GM23338 (cell line): Measurements from ENCODE around the gene FAM20C. TPM values are rescaled to one million over a fixed set of nuclear protein-coding genes. Genes with fewer than 3 reads are reported as not detected.

Experiments
- ATAC-seq: fragments of 200-7000 bp; cut with Tn5 transposase; 3 replicates; pipeline ENCODE4 v1.9.1; 2020
- DNase-seq: peaks from one replicate; pipeline ENCODE4 v3.0.0-alpha.2; 2015; ENCODE audit warnings: low spot score
- H2AFZ ChIP-seq: fragments of 200-600 bp; sonication (generic); 2 replicates; pipeline ENCODE4 v1.8.0; 2016; ENCODE audit warnings: antibody characterized with exemption, mild to moderate bottlenecking, moderate library complexity
- H3F3A ChIP-seq: fragments of 200-600 bp; sonication (generic); replicated peaks from 2 replicates; pipeline ENCODE4 v1.8.0; 2017; ENCODE audit warnings: antibody characterized with exemption, mixed run types, low read depth
- H3K27ac ChIP-seq: fragments of 200-600 bp; sonication (generic); 2 replicates; pipeline ENCODE4 v1.6.1; 2016; ENCODE audit warnings: low read depth
- H3K27me3 ChIP-seq: fragments of 200-600 bp; sonication (generic); 2 replicates; pipeline ENCODE4 v1.8.0; 2016; ENCODE audit warnings: mild to moderate bottlenecking, mixed run types, moderate library complexity; ENCODE audit not compliant: insufficient read depth
- H3K36me3 ChIP-seq: fragments of 200-600 bp; sonication (generic); 2 replicates; pipeline ENCODE4 v1.8.0; 2016; ENCODE audit warnings: mild to moderate bottlenecking; ENCODE audit not compliant: insufficient read depth
- H3K4me1 ChIP-seq: fragments of 200-600 bp; sonication (generic); 2 replicates; pipeline ENCODE4 v1.8.0; 2016; ENCODE audit warnings: mild to moderate bottlenecking, moderate library complexity; ENCODE audit not compliant: insufficient read depth
- H3K4me2 ChIP-seq: fragments of 200-600 bp; sonication (generic); 2 replicates; pipeline ENCODE4 v1.7.1; 2017; ENCODE audit warnings: mixed run types
- H3K4me3 ChIP-seq: fragments of 200-600 bp; sonication (generic); 2 replicates; pipeline ENCODE4 v1.6.1; 2016; ENCODE audit warnings: mixed run types
- H3K79me2 ChIP-seq: fragments of 200-600 bp; sonication (generic); replicated peaks from 2 replicates; pipeline ENCODE4 v1.8.0; 2017; ENCODE audit warnings: mild to moderate bottlenecking; ENCODE audit not compliant: insufficient read depth
- H3K9me2 ChIP-seq: fragments of 200-600 bp; sonication (generic); 2 replicates; pipeline ENCODE4 v1.8.0; 2017; ENCODE audit not compliant: insufficient read depth
- H4K20me1 ChIP-seq: fragments of 200-600 bp; sonication (generic); replicated peaks from 2 replicates; pipeline ENCODE4 v1.8.0; 2017; ENCODE audit warnings: mild to moderate bottlenecking; ENCODE audit not compliant: insufficient read depth
- H3K27ac Mint-ChIP-seq: 2 replicates; pipeline ENCODE4 v1.8.0; 2020; ENCODE audit warnings: inconsistent platforms, mild to moderate bottlenecking, moderate library complexity, mixed read lengths
- H3K27me3 Mint-ChIP-seq: 3 replicates; pipeline ENCODE4 v1.8.0; 2022; ENCODE audit warnings: low read depth, mild to moderate bottlenecking, moderate library complexity, mixed read lengths, inconsistent platforms; ENCODE audit not compliant: insufficient read depth, poor library complexity
- H3K36me3 Mint-ChIP-seq: 3 replicates; pipeline ENCODE4 v1.8.0; 2021; ENCODE audit warnings: low read depth, mild to moderate bottlenecking, inconsistent platforms, moderate library complexity, mixed read lengths
- H3K4me1 Mint-ChIP-seq: 3 replicates; pipeline ENCODE4 v1.8.0; 2020; ENCODE audit warnings: mild to moderate bottlenecking, inconsistent platforms, mixed read lengths
- H3K4me3 Mint-ChIP-seq: 3 replicates; pipeline ENCODE4 v1.8.0; 2021; ENCODE audit warnings: moderate library complexity, mild to moderate bottlenecking, inconsistent platforms, mixed read lengths
- H3K9me3 Mint-ChIP-seq: 3 replicates; pipeline ENCODE4 v1.8.0; 2020; ENCODE audit warnings: moderate library complexity, mild to moderate bottlenecking, inconsistent platforms, mixed read lengths
- CREB1 ChIP-seq: fragments of 250-450 bp; sonication (Bioruptor Pico); IDR thresholded peaks from 2 replicates; pipeline ENCODE4 v1.5.0; 2020; ENCODE audit warnings: low read depth, mild to moderate bottlenecking, moderate library complexity
- CTCF ChIP-seq, 2 experiments: fragments of 200-600 bp in 1 of 2; sonication (generic) in 1 of 2; conservative IDR thresholded peaks; 2 replicates each; pipeline versions ENCODE4 v1.5.1 to v1.6.1; 2016 to 2017; ENCODE audit warnings: antibody characterized with exemption in 2 of 2, low read depth in 2 of 2, mild to moderate bottlenecking in 2 of 2, moderate library complexity in 1 of 2
- ETS1 ChIP-seq: IDR thresholded peaks from 2 replicates; pipeline ENCODE4 v1.6.1; 2016; ENCODE audit warnings: antibody characterized with exemption
- EZH2 ChIP-seq: fragments of 200-600 bp; sonication (generic); IDR thresholded peaks from one replicate; pipeline ENCODE4 v1.8.0; 2017; ENCODE audit warnings: antibody characterized with exemption, mild to moderate bottlenecking, low read depth; ENCODE audit not compliant: unreplicated experiment
- EZH2phosphoT487 ChIP-seq: fragments of 200-600 bp; sonication (generic); IDR thresholded peaks from one replicate; pipeline ENCODE4 v1.8.1; 2018; ENCODE audit warnings: antibody characterized with exemption; ENCODE audit not compliant: unreplicated experiment
- JUNB ChIP-seq: IDR thresholded peaks from one replicate; pipeline ENCODE4 v1.6.1; 2016; ENCODE audit warnings: antibody characterized with exemption; ENCODE audit not compliant: unreplicated experiment
- NANOG ChIP-seq: IDR thresholded peaks from 2 replicates; pipeline ENCODE4 v1.6.1; 2016; ENCODE audit warnings: antibody characterized with exemption, borderline replicate concordance
- POLR2AphosphoS5 ChIP-seq: IDR thresholded peaks from 2 replicates; pipeline ENCODE4 v1.6.1; 2016; ENCODE audit warnings: antibody characterized with exemption, low read depth
- REST ChIP-seq: IDR thresholded peaks from one replicate; pipeline ENCODE4 v1.6.1; 2018; ENCODE audit warnings: antibody characterized with exemption; ENCODE audit not compliant: unreplicated experiment
- STAT1 ChIP-seq: IDR thresholded peaks from one replicate; pipeline ENCODE4 v1.6.1; 2016; ENCODE audit warnings: antibody characterized with exemption; ENCODE audit not compliant: unreplicated experiment
- ZNF114 ChIP-seq: fragments of 250-450 bp; sonication (Bioruptor Pico); IDR thresholded peaks from 2 replicates; pipeline ENCODE4 v1.5.0; 2020; ENCODE audit warnings: mild to moderate bottlenecking, moderate library complexity
- ZNF331 ChIP-seq: fragments of 250-450 bp; sonication (Bioruptor Pico); IDR thresholded peaks from 2 replicates; pipeline ENCODE4 v1.5.0; 2020; ENCODE audit warnings: low read depth, mild to moderate bottlenecking, moderate library complexity
- ZNF462 ChIP-seq: fragments of 250-450 bp; sonication (Bioruptor Pico); IDR thresholded peaks from 2 replicates; pipeline ENCODE4 v1.5.0; 2020; ENCODE audit warnings: mild to moderate bottlenecking, moderate library complexity
- polyA plus RNA-seq: library from polyadenylated mRNA; unstranded; fragments of >200 nt; fragmentation: Nextera tagmentation; extraction: Ambion mirVana; gene quantifications from 2 replicates; pipeline ENCODE4 v1.2.1, GENCODE V29; 2016
- total RNA-seq: library from RNA; depleted of rRNA; stranded (reverse); fragments of >200 nt; shearing (Covaris generic); gene quantifications from 2 replicates; pipeline ENCODE4 v1.2.3, GENCODE V29; 2014

Gene FAM20C
- total and polyA plus RNA-seq, 2 experiments from 2014 or later: 7.6 to 24.8 TPM

GRCh38 chr7:227926-228325 is 35.6 kb downstream of the FAM20C start:
- no peaks in the 10 kb centered on the region for H3K27me3 ChIP-seq
- H3K4me1 ChIP-seq: no peaks in the 10 kb centered on the region
- Mint-ChIP-seq H3K27ac (no peak overlapping the region), H3K4me3 (no peak overlapping the region), H3K36me3 (peaks cover 16% of the 10 kb centered on the region), H3K4me1 (0 out of 3 replicates have a peak, but pooled peaks cover 2% of the 10 kb centered on the region), H3K9me3 (no peaks in the 10 kb centered on the region; the same call in 2 of the 3 replicates), H3K27me3 (peaks cover 3% of the 10 kb centered on the region)
- DNase-seq: no peak
- H3K36me3 ChIP-seq: no peaks in the 10 kb centered on the region
- ATAC-seq: no peak
- H3K79me2 ChIP-seq: no peaks in the 10 kb centered on the region
- TF ChIP-seq ETS1 (no peak), REST (no peak), EZH2phosphoT487 (no peak), JUNB (no peak), ZNF331 (CRISPR knock-in tag) (no peak), CREB1 (CRISPR knock-in tag) (no peak), POLR2AphosphoS5 (no peak), CTCF (conservative IDR thresholded peaks at IDR 0.05; ENCODE audit: low read depth in 2 of 2) (no peak), EZH2 (no peak), ZNF114 (no peak), NANOG (no peak), STAT1 (no peak), ZNF462 (CRISPR knock-in tag) (no peak)
- H3K4me2 ChIP-seq: no peak overlapping the region
- no peaks in the 10 kb centered on the region for H4K20me1 ChIP-seq
- H2AFZ ChIP-seq: no peak overlapping the region
- no peaks in the 10 kb centered on the region for H3F3A ChIP-seq
- no peaks in the 10 kb centered on the region for H3K9me2 ChIP-seq
- no peak overlapping the region for H3K27ac ChIP-seq
- H3K4me3 ChIP-seq: no peak overlapping the region
